Left lobe of liver (tissue), 2 donors: ENCODE data around the gene XAB2. TPM values are rescaled to one million over a fixed set of nuclear protein-coding genes. Genes with fewer than 3 reads are reported as not detected.

Source experiments
- ATAC-seq: fragments of 200-7000 bp; cut with Tn5 transposase; one replicate; pipeline ENCODE4 v1.9.1; 2020; ENCODE audit warnings: mild to moderate bottlenecking, moderate library complexity
- DNase-seq: peaks from one replicate; pipeline ENCODE4 v3.0.0-alpha.2; 2020; ENCODE audit warnings: low spot score
- total RNA-seq: library from RNA; stranded (reverse); gene quantifications from one replicate; pipeline ENCODE4 v1.2.1, GENCODE V29; 2021
- donor health status: DM: no; HTN: no; CAD: no; lungs with moderate emphysema.
- donor health status: DM: no; HTN: yes; CAD: no.

XAB2 gene
- total RNA-seq, 1 donor from 2014 or later = 21.2 TPM

DNA sequence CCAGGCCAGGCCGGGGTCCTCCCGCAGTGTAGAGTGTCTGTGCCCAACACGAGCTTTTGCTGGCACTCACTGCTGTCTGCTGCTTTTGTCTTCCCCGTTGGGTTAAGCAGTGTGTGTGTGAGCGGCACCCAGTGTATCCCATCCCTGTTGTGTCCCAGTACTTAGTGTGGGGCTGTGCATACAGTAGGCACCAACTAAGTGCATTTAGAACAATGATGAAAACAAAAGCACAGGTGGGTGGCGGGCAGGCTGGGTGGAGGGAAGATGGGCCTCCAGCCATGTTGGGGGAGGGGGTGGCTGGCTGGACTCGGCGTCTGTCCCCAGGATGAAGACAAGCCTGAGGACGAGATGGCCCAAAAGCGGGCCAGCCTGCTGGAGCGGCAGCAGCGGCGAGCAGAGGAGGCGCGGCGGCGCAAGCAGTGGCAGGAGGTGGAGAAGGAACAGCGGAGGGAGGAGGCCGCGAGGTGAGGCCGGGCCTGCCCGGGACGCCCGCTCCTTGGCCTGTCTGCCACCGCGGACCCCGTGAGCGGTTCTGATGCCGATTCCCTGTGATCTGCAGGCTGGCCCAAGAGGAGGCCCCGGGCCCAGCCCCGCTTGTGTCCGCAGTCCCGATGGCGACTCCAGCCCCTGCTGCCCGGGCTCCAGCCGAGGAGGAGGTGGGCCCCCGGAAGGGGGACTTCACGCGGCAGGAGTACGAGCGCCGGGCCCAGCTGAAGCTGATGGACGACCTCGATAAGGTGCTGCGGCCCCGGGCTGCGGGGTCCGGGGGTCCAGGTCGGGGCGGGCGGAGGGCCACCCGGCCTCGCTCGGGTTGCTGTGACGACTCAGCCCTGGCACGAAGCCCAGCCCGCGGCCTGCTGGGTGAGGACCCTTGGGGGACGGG is 14.2 kb downstream of the XAB2 start:
- DNase-seq = no peak
- no peak for ATAC-seq

- no peak for ATAC-seq
- peak; percentile 44 for DNase-seq
Observed at GRCh38 chr19:7612282-7613274, 16.8 kb downstream of the XAB2 start.

- ATAC-seq = no peak
- no peak for DNase-seq
Observed at GRCh38 chr19:7611541-7612279, 17.6 kb downstream of the XAB2 start.

DNA sequence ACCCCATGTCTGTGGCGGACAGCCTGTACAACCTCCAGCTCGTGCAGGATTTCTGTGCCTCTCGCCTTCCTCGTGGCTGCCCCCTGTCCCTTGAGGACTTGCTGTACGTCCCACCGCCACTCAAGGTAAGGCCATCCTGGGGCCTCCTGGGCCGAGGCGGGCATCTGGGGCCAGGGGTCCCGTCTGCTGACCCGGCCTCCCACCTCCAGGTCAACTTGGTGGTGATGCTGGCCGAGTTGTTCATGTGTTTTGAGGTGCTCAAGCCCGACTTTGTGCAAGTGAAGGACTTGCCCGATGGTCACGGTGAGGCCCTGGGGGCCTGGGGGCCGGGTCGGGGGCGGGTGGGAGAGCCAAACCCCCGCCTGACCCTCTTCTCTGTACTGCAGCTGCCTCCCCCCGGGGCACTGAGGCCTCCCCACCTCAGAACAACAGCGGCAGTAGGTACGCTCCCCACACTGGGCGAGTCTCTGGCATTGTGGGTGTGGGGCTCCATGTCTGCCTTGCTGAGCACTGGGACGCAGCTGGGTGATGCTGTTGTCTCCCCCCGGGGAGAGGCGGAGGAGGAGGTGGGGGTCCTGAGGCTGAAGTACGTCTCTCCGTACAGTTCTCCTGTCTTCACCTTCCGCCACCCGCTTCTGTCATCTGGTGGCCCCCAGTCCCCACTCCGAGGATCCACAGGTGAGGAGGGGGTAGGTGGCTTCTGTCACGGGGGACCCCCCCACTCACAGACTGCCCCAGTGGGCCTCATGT is 18.7 kb downstream of the XAB2 start:
- ATAC-seq (no peak), DNase-seq (no peak)

- DNase-seq (no peak), ATAC-seq (no peak)
Observed at GRCh38 chr19:7607874-7608560, 21.3 kb downstream of the XAB2 start.

DNA sequence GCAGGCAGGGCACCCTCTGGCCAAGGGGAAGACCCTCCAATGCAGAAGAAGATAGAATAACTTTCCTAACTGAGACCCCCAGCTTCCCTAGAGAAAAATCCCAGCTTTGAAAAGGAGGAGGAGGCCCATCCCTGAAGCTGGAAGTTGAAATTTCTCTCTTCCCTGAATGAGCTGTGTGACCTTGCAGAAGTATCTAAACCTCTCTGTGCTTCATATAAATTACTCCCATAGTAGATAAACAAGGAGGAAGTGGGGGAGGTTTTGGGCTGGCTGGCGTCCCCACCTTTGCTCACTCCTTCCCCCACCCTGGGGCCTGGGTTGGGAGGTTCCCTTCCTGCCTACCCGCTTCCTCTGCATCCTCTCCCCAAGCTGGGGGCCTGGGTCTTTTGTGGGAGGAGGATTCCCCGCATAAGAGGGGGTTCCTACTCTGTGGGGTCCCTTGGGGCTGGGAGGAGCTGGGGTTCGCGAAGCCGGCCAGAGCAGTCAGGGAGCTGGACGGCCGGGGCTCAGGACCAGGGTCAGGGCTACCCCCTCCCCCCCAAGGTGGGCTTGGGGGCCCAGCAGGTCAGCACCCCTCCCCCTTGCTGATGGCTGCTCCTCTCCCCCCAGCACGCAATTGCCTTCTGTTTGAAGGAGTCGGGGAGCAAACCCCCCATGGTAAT is 22.0 kb downstream of the XAB2 start:
- DNase-seq = no peak
- ATAC-seq = no peak

GRCh38 chr19:7606289-7606688 is 23.1 kb downstream of the XAB2 start:
- ATAC-seq = no peak
- no peak for DNase-seq

DNA sequence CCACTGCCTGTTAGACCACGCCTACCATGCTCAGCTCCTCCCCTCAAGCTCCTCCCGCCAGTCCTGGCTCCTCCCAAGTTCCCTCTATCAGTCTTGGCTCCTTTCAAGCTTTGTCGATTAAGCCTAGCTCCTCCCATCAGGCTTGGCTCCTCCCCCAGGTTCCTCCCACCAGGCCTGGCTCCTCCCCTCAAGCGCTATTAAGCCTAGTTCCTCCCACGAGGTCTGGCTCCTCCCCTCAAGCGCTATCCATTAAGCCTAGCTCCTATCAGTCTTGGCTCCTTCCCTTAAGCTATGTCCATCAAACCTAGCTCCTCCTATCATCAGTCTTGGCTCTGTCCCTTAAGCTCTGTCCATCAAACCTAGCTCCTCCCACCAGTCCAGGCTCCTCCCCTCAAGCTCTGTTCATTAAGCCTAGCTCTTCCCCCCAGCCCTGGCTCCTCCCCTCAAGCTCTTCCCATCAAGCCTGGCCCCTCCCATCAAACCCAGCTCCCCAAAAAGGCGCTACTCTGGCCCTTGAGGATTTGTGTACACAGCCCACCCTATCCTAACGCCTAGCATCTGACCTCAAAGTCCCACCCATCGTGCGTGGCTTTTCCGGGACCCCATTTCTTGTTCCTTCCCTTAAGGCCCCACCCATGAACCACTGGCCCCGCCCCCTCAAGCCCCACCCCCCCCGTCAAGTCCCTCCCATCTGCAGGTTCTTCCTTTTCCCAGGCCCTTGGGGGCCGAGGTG is 23.7 kb downstream of the XAB2 start:
- DNase-seq (no peak), ATAC-seq (peak; percentile 35)

DNA sequence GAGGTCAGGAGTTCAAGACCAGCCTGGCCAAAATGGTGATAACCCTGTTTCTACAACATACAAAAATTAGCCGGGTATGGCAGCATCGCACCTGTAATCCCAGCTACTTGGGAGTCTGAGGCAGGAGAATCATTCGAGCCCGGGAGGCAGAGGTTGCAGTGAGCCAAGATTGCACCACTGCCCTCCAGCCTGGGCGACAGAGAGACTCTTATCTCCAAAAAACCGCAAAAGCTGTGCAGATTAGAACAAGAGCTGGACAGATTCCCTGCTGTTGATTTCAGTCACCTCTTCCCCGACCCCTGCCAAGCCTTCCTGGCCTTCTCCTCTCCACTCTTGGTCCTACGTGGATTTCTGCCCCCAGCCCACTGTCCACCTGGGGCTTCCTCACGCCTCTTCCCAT is 25.4 kb downstream of the XAB2 start:
- ATAC-seq (peak; percentile 34), DNase-seq (no peak)

GRCh38 chr19:7602935-7603497 is 26.3 kb downstream of the XAB2 start:
- DNase-seq (no peak), ATAC-seq (peak; percentile 53)

GRCh38 chr19:7602240-7602934 is 27.0 kb downstream of the XAB2 start:
- DNase-seq (no peak), ATAC-seq (peak; percentile 7)

GRCh38 chr19:7600721-7601120 is 28.6 kb downstream of the XAB2 start:
- ATAC-seq (no peak), DNase-seq (no peak)

- DNase-seq (no peak), ATAC-seq (no peak)
Observed at GRCh38 chr19:7598180-7598579, 31.2 kb downstream of the XAB2 start.

- DNase-seq (no peak), ATAC-seq (peak; percentile 14)
Observed at GRCh38 chr19:7597689-7598088, 31.7 kb downstream of the XAB2 start.

- DNase-seq (no peak), ATAC-seq (peak; percentile 70)
Observed at GRCh38 chr19:7596211-7596937, 33.0 kb downstream of the XAB2 start.

GRCh38 chr19:7595466-7596133 is 33.7 kb downstream of the XAB2 start, which contains the start of gene CAMSAP3:
Gene CAMSAP3 (plus strand): TSS chr19:7595863. CDS start chr19:7596003, 140 bp downstream.
- DNase-seq (peak; percentile 65), ATAC-seq (peak; percentile 93)
